GM18867 (cell line): Measurements from ENCODE around the gene MAML3.
"Not testable (repeated sequence)": the region's sequence is repeated elsewhere in the genome, so short reads cannot be mapped to it uniquely, and the experiment has no call there.

Experiments used
- ATAC-seq: cut with Tn5 transposase; IDR thresholded peaks from one replicate; pipeline ENCODE4 v1.9.1; 2021; ENCODE audit warnings: mild to moderate bottlenecking, moderate library complexity; ENCODE audit not compliant: unreplicated experiment

MAML3 gene

GRCh38 chr4:139969635-139970266 is 184.2 kb downstream of the MAML3 start:
- no peak for ATAC-seq

DNA sequence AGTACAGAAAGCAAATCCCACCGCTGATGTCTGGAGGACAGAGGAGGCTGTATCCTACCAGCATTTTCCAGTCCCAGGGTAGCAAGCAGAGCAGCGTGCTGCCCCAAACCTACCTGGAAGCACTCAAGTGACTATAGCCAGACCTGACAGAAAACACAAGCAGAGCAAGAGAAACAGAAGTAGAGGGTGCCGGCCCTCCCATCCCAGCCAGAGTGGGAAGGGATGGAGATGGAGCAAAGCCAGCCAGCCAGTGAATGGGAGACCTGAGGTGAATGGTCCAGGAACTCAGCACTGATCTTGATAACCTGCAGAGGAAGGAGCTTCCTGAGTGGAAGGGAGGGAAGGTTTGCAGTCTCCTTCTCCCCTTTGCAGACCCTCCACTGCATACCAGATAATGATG is 185.2 kb downstream of the MAML3 start:
- no peak for ATAC-seq

DNA sequence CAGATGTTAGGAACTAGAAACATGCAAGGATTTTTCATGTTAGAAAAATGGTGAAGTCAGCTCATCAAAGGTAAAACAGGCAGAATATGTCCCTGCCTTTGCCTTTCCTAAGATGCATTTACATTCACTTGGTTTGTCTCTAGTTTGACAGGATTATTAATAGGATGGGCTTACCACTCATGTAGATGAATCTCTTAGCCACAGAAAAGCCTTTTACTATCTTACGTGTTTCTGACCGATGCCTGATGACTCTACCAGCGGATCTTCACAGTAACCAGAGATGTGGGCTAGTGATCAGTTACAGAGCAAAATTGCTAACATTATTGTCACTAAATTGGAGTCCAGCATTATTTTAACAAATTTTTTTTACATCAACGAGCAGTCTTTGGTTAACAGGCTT is 187.6 kb downstream of the MAML3 start:
- no peak for ATAC-seq

- ATAC-seq = no peak
These were observed 188.2 kb downstream of the MAML3 start for GRCh38 chr4:139965789-139966188.

DNA sequence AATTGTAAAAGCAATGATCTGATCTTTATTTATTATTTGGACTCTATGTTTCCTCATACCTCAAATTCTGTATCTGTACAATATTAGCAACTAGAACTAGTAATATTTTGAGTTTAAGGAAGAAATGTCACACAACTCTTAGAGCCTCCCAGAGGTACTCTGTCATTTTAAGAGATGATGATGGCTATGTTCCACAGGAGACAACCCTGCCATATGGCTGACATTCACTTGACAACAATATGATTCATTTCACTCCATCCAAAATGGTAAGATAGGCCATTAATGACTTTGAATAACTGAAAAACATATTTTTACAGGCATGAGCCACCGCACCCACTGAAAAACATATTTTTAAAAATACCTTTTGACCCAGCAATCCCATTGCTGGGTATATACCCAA is 190.3 kb downstream of the MAML3 start:
- no peak for ATAC-seq

DNA sequence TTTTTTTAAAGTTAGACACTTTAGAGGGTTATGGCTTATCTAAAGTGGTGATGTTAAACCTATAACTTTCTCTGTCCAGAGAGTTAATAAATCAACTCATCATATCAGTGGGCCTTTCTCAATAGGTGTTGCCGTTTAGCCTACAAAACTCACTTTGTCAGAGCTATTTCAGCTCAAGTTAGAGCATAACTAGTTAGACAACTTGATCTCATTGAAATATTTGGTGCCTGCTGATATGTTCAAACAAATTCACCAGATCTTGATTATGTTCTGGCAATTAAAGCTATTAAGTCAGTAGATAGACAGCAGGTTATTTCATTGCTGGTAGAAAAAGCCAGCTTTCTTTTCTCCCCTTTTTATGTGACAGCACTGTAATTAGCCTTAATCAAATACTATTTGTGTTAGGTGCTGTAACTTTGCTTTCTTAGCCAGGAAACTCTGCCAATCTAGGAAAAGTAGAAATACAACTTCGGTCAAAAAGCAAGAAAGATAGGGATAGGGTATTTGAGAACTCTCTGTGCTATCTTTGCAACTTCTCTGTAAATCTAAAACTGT is 191.8 kb downstream of the MAML3 start:
- ATAC-seq = no peak

DNA sequence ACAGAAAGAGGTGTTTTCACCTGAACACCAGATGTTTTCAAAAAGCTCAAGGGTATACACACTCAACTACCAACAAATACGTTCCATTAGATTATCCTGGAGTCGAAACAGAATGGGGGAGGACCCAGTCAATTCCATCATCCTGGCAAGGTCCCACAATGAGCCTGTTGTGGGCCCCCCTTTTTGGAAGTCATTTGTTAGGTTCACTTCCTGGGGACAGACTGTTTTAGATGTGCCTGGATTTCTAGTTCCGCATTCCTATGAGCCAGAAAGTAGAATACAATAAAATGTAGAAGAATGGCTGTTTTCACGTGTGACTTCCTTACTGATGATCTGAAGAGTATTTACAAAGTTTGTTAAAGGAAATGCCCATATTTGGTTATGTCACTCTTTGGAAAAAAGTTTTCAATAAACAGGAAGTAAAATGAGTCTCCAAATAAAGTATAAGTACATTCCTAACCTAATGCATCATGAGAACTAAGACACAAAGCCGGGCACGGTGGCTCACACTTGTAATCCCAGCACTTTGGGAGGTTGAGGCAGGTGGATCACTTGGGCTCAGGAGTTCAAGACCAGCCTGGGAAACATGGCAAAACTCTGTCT is 192.5 kb downstream of the MAML3 start:
- ATAC-seq = no peak

DNA sequence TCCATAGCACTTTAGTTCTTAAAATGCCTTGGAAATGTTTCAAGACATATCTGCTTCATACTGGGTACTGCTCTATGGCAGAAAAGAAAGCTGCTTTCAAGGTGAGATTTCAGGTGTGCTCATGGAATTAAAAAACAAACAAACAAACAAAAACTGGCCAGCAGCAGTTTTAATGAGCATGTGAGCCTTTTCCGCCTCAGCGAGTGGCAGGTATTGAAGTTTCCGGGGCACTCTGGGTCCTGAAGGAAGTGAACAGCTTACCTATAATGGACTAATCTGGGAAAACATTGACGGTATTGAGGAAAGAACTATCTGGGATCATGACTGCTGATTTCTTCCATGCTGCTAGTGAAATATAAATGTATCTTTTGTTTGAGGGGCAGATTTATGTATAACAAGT is 194.6 kb downstream of the MAML3 start:
- ATAC-seq = no peak

DNA sequence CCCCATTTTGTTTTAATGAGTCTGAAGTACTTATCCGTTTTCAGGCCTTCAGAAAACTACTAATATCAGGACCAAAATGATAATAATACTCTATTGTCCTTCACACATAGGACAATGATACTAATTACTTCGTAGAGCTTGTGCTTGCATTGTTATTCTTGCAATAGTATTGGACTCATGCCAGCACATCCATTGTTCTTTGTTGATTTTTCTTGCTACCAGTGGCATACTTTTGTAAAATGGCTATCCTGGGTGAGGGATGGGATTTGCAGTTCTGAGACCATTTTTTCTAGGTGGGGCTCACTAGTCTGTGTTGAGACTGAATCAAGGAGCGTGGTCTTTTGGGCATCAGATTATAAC is 195.3 kb downstream of the MAML3 start:
- no peak for ATAC-seq

DNA sequence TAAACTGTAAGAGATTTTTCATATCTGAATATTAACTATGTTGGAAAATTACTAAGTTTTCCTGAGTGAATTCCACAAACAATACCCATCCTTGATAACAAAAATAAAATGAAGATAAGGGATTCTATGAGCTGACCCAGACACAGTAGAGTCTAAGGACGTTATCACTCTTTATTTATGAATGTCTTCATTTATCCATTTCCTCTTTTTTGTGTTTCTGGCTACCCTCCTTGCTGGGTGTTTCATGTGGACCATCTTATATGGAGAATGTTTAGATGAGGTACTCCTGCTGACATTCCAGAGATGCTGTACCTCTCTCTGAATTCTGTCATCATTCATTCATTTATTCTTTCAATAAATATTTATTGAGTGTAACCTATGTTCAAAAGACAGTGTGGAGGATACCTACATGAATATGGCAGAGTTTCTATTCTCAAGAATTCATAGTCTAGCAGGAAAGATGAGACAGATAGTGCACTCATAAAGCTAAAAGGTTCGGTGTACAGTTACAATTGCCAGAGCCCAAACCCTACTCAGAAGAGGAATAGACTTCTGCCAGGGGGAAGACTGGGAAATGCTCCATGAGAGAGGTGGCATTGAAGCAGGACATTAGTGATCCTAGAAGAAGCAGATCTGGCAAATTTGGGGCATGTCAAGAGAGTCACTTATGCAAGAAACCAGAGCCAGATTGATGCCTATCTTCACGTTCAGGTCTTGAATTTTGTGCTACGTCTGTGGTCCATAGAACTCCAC is 195.8 kb downstream of the MAML3 start:
- ATAC-seq = no peak

DNA sequence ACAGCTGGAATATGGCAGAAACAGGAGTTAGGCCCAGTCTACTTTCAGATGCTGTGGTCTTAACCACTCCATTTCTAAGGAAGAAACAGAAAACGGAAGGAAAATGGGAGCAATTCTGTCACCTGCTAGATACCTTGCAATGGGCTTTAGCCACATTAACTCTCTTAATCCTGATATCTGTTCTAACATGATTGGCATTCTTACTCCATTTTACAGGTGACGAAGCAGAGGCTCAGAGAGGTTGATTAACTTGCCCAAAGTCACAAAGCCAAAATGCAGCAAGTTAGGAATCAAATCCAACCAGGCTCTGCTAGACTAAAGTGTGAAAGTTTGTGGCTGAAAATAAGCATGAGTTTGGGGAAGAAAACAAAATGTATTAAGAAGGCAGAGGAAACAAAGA is 196.9 kb downstream of the MAML3 start:
- ATAC-seq = no peak

DNA sequence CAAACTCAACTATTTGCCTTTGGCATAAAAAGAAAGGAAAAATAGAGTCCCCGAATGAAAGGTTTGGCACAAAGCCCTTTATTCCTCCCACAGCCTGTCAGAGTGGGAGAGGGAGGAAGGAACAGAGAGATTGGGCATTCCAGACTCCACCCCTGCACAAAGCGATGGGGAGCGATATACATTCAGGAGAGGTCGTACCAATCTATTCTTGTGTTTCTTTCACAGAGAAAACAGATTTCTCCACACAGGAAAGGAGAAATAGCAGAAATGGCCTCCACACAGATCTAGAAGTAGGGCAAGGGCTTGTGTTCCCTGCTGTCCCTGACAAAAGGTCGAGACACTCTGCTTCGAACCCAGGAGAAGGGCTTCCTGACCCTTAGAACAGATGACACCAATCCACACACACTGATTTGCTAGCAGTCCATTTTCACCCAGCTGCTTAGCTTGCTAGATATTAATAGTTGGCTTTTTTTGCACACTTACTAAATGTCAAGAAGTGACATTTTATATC is 197.4 kb downstream of the MAML3 start:
- no peak for ATAC-seq

DNA sequence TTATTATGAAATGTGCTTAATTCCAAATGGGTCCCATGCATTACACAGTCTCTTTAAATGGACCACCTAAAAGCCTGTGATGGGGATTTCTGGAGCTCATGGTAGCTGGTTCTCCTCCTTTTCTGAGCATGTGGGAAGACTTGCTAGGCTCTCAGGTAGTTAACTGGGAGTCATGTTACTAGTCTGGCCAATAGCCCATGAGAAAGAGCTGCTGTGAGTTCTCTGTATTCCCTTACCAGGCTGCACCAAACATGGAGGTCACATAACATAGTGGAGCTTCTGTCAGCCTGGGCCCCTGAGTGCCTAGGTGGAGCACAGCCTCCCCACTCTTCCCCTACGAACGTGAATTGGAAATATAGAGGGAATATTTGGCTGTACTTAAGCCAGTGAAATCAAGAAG is 198.4 kb downstream of the MAML3 start:
- no peak for ATAC-seq

DNA sequence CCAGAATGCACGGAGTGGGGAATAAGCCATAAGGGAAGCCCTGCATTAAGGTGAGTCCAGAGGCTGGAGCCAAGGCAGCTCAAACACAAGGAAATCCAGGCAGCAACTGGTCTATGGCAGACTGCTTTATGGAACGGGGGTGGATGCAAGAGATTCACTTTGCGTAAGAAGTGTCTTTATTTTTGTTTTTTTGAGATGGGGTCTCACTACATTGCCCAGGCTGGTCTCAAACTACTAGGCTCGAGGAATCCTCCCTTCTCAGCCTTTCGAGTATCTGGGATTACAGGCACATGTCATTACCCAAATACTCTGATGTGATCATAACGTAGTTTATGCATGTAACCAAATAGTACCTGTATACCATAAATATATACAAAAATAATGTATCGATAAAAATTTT is 199.5 kb downstream of the MAML3 start:
- no peak for ATAC-seq

DNA sequence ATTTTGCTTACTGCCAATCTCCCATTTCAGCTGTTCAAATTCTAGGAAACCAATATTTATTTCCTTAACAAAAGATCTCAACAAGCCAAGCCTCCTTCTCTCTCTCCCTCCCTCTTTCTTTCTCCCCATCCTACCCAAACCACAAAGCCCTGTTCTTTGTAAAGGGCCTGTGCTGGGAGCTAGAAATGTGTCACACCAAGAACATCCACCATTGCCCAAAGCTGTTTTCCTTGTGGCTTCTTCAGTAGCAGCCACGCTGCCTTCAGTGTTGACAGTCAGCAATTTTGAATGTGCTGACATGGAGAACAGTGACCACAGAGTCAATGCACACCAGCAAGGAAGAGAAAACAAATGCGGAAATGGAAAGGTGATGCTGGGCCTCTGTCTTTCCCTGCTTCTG is 203.0 kb downstream of the MAML3 start:
- ATAC-seq = no peak

GRCh38 chr4:139950568-139950967 is 203.4 kb downstream of the MAML3 start:
- peak; percentile 96 for ATAC-seq

DNA sequence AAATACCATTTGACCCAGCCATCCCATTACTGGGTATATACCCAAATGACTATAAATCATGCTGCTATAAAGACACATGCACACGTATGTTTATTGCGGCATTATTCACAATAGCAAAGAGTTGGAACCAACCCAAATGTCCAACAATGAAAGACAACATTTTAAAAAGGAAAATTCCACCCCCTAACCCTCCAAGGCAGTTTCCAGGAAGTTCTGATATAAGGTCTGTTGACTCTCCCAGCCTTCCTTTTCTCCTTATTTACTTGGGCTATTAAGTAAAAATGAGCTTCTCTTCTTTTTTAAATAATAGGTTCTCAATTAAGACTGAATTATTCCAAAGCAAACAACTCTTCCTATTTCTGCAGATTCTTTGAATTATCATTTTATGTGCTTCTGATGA is 209.1 kb downstream of the MAML3 start:
- not testable (repeated sequence) for ATAC-seq

DNA sequence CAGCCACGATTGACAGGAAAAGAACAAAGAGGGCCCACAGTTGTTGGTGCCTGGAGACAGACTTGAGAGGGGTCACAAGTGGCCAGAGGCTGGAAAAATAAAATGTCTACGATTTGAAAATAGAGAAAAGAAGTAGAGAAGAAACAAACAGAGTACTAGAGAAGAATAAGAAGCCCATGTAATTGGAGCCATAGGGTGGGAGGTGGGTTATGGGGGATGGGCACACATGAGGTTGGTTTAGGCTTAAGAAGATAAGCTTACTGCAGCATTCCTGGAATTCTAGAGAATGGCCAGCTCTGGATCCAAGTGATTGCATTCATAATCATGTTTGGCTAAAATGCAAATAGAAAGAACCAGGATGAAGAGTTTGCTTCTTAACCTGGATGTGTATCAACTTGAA is 210.7 kb downstream of the MAML3 start:
- no peak for ATAC-seq

DNA sequence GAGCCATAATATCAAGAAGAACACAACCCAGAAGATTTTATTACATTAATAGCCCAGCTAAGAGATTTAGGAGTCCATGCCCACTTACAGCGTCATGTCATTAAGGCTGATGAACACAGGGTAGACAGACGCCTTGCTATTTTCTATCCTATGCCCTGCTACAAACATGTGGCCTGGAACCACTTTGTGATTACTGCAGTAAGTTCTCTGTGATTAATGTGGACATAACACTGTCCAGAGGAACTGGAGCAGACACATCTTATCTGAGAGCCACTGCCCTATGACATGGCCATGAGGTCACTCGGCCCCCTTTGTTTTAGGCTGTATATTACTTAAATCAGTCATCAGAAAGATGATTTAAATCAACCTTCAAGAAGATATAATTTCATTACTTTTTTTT is 211.7 kb downstream of the MAML3 start:
- ATAC-seq = no peak

- no peak for ATAC-seq
These were observed 213.4 kb downstream of the MAML3 start for GRCh38 chr4:139940600-139940999.

DNA sequence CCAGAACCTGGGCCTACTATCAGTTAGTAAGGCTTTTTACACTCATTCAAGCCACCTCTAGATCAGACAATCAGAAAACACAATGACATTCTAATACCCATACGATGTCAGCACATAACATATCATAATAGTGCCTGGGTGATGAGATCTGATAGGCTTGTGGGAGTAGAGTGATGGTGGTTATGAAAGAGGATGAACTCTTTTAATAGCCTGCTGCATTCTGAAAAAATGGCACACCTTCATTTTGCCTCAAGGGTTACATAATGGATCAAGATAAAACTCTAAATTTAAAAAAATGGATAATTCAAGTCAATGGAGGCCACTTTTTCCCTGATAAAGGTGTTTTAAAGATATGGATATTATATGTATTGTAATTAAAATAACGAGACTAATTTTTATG is 215.6 kb downstream of the MAML3 start:
- no peak for ATAC-seq

DNA sequence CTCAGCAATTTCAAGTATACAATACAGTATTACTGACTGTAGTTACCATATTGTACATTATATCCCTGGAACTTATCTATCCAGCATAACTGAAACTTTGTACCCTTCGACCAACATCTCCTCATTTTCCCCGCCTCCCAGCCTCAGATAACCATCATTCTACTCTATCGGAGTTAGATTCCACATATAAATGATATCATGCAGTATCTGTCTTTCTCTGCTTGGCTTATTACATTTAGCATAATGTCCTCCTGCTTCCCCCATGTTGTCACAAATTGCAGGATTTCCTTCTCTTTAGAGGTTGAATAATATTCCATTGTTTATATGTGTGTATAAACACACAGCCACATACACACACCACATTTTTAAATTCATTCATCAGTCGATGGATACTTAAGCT is 218.1 kb downstream of the MAML3 start:
- no peak for ATAC-seq
